Measurements from ENCODE around the gene SLC14A1. TPM values are rescaled to one million over a fixed set of nuclear protein-coding genes. Genes with fewer than 3 reads are reported as not detected.

SLC14A1 gene
- total and polyA plus RNA-seq, 2 donors from 2014 or later: 8.5 to 15.3 TPM

GRCh38 chr18:45708831-45709230 lies 15.2 kb upstream of the SLC14A1 start:
- Histone ChIP-seq H3K4me1 (ENCODE audit: control insufficient read depth in 2 of 3, insufficient read depth in 2 of 3, low read depth in 1 of 3, low read length in 3 of 3) (no peaks in the 10 kb centered on the region), H3K9ac (ENCODE audit: low read length in 3 of 3) (no peak overlapping the region), H3K27ac (ENCODE audit: low read depth in 2 of 2, low read length in 2 of 2) (no peak overlapping the region), H3K36me3 (ENCODE audit: control insufficient read depth in 2 of 3, insufficient read depth in 3 of 3, low read length in 3 of 3) (no peaks in the 10 kb centered on the region), H3K9me3 (ENCODE audit: control insufficient read depth in 2 of 3, insufficient read depth in 1 of 3, low read length in 3 of 3) (peaks cover 0 to 10% (median 0%) of the 10 kb centered on the region in 3 donors), H3K27me3 (ENCODE audit: control insufficient read depth, insufficient read depth, low read length) (no peaks in the 10 kb centered on the region), H3K4me3 (ENCODE audit: low read length in 3 of 3) (no peak overlapping the region)
- DNase-seq (no peak), FAIRE-seq (no peak)
- no peak for TF ChIP-seq CTCF (IDR thresholded peaks at IDR 0.05; ENCODE audit: borderline replicate concordance, extremely low read depth, insufficient read depth)
- intact Hi-C loops (cut with DNase I): no loop called here

GRCh38 chr18:45712061-45712460 lies 11.9 kb upstream of the SLC14A1 start:
- intact Hi-C loops (cut with DNase I): no loop called here
- no peak overlapping the region for H3K27ac ChIP-seq (ENCODE audit: low read depth in 2 of 2, low read length in 2 of 2)
- H3K27me3 ChIP-seq (ENCODE audit: control insufficient read depth, insufficient read depth, low read length): no peaks in the 10 kb centered on the region
- H3K9me3 ChIP-seq (ENCODE audit: control insufficient read depth in 2 of 3, insufficient read depth in 1 of 3, low read length in 3 of 3): peaks cover 0 to 8% (median 0%) of the 10 kb centered on the region in 3 donors
- TF ChIP-seq CTCF (IDR thresholded peaks at IDR 0.05; ENCODE audit: borderline replicate concordance, extremely low read depth, insufficient read depth): no peak
- no peak for FAIRE-seq
- DNase-seq: no peak
- H3K36me3 ChIP-seq (ENCODE audit: control insufficient read depth in 2 of 3, insufficient read depth in 3 of 3, low read length in 3 of 3): no peaks in the 10 kb centered on the region
- H3K9ac ChIP-seq (ENCODE audit: low read length in 3 of 3): no peak overlapping the region
- H3K4me3 ChIP-seq (ENCODE audit: low read length in 3 of 3): no peak overlapping the region
- H3K4me1 ChIP-seq (ENCODE audit: control insufficient read depth in 2 of 3, insufficient read depth in 2 of 3, low read depth in 1 of 3, low read length in 3 of 3): no peaks in the 10 kb centered on the region

- no peaks in the 10 kb centered on the region for H3K36me3 ChIP-seq (ENCODE audit: control insufficient read depth in 2 of 3, insufficient read depth in 3 of 3, low read length in 3 of 3)
- no peak for DNase-seq
- no peak overlapping the region for H3K9ac ChIP-seq (ENCODE audit: low read length in 3 of 3)
- H3K9me3 ChIP-seq (ENCODE audit: control insufficient read depth in 2 of 3, insufficient read depth in 1 of 3, low read length in 3 of 3): peaks cover 0 to 8% (median 0%) of the 10 kb centered on the region in 3 donors
- intact Hi-C loops (cut with DNase I): no loop called here
- no peaks in the 10 kb centered on the region for H3K27me3 ChIP-seq (ENCODE audit: control insufficient read depth, insufficient read depth, low read length)
- TF ChIP-seq CTCF (IDR thresholded peaks at IDR 0.05; ENCODE audit: borderline replicate concordance, extremely low read depth, insufficient read depth): no peak
- no peak overlapping the region for H3K4me3 ChIP-seq (ENCODE audit: low read length in 3 of 3)
- no peaks in the 10 kb centered on the region for H3K4me1 ChIP-seq (ENCODE audit: control insufficient read depth in 2 of 3, insufficient read depth in 2 of 3, low read depth in 1 of 3, low read length in 3 of 3)
- no peak overlapping the region for H3K27ac ChIP-seq (ENCODE audit: low read depth in 2 of 2, low read length in 2 of 2)
- FAIRE-seq: no peak
These were observed 10.7 kb upstream of the SLC14A1 start for GRCh38 chr18:45713239-45713638.

- Histone ChIP-seq H3K27ac (ENCODE audit: low read depth in 2 of 2, low read length in 2 of 2) (no peak overlapping the region), H3K4me3 (ENCODE audit: low read length in 3 of 3) (no peak overlapping the region), H3K4me1 (ENCODE audit: control insufficient read depth in 2 of 3, insufficient read depth in 2 of 3, low read depth in 1 of 3, low read length in 3 of 3) (no peaks in the 10 kb centered on the region), H3K36me3 (ENCODE audit: control insufficient read depth in 2 of 3, insufficient read depth in 3 of 3, low read length in 3 of 3) (no peaks in the 10 kb centered on the region), H3K27me3 (ENCODE audit: control insufficient read depth, insufficient read depth, low read length) (no peaks in the 10 kb centered on the region), H3K9me3 (ENCODE audit: control insufficient read depth in 2 of 3, insufficient read depth in 1 of 3, low read length in 3 of 3) (no peaks in the 10 kb centered on the region), H3K9ac (ENCODE audit: low read length in 3 of 3) (no peak overlapping the region)
- TF ChIP-seq CTCF (IDR thresholded peaks at IDR 0.05; ENCODE audit: borderline replicate concordance, extremely low read depth, insufficient read depth): no peak
- DNase-seq: no peak
- FAIRE-seq: no peak
- intact Hi-C loops (cut with DNase I): no loop called here
These were observed 8.7 kb upstream of the SLC14A1 start for GRCh38 chr18:45715212-45715780.
